ENCODE data around the gene CYP2A6. TPM values are rescaled to one million over a fixed set of nuclear protein-coding genes. Genes with fewer than 3 reads are reported as not detected.
"Not testable (repeated sequence)": the region's sequence is repeated elsewhere in the genome, so short reads cannot be mapped to it uniquely, and the experiment has no call there.

Gene CYP2A6
- total RNA-seq, 1 experiment from 2014 or later = 0.28 TPM

- H3K36me3 Mint-ChIP-seq (ENCODE audit: insufficient read depth in 1 of 3, low read depth in 3 of 3) = no peaks in the 10 kb centered on the region
- Histone ChIP-seq H2BK120ac (ENCODE audit: low read depth, low read length, poor library complexity, severe bottlenecking) (no peak overlapping the region), H3K23me2 (ENCODE audit: insufficient read length, low read depth, low read length, poor library complexity, severe bottlenecking) (no peaks in the 10 kb centered on the region), H2AK5ac (ENCODE audit: insufficient read length, low read length) (no peak overlapping the region), H3K79me2 (ENCODE audit: insufficient read depth, low read length) (no peaks in the 10 kb centered on the region), H3K14ac (ENCODE audit: insufficient read depth, low read length) (no peak overlapping the region), H2BK12ac (ENCODE audit: insufficient read length, low read depth, low read length) (no peak overlapping the region), H4K5ac (ENCODE audit: insufficient read length, low read depth, low read length) (no peak overlapping the region), H3K79me1 (ENCODE audit: insufficient read depth, low read depth, low read length, poor library complexity, severe bottlenecking) (no peaks in the 10 kb centered on the region), H2BK15ac (ENCODE audit: low read depth, low read length) (no peak overlapping the region), H2BK20ac (ENCODE audit: low read depth, low read length, poor library complexity, severe bottlenecking) (no peak overlapping the region), H3K27ac (ENCODE audit: insufficient read length, low read depth, low read length) (no peak overlapping the region), H3K9ac (ENCODE audit: extremely low read depth, insufficient read length, low read length) (no peak overlapping the region), H3K27me3 (ENCODE audit: insufficient read depth, low read length) (no peaks in the 10 kb centered on the region), H2AFZ (ENCODE audit: low read length) (no peak overlapping the region), H3K18ac (ENCODE audit: insufficient read length, low read depth, low read length) (no peak overlapping the region), H3K4me1 (ENCODE audit: insufficient read depth, low read length) (no peaks in the 10 kb centered on the region), H2BK5ac (ENCODE audit: insufficient read length, low read length) (no peak overlapping the region), H3K4me2 (ENCODE audit: insufficient read depth, insufficient read length, low read length) (no peak overlapping the region), H3K56ac (ENCODE audit: insufficient read length, low read depth, low read length) (no peak overlapping the region), H4K20me1 (ENCODE audit: control insufficient read depth, insufficient read depth, insufficient read length) (no peaks in the 10 kb centered on the region), H4K8ac (replicated peaks; ENCODE audit: insufficient read length, low read depth, low read length) (no peak overlapping the region), H3K9me3 (ENCODE audit: control insufficient read depth, low read depth, low read length) (no peaks in the 10 kb centered on the region), H3K4ac (ENCODE audit: low read depth, low read length) (no peak overlapping the region), H4K91ac (ENCODE audit: insufficient read length, low read depth, low read length) (no peak overlapping the region), H3T11ph (ENCODE audit: low read length) (no peak overlapping the region), H3K23ac (ENCODE audit: insufficient read length, low read depth, low read length) (no peak overlapping the region)
- no peak overlapping the region for H3K27ac Mint-ChIP-seq
- no peak overlapping the region for H3K4me3 Mint-ChIP-seq
- WGBS (ENCODE audit: extremely low coverage, insufficient read length, low lambda C conversion rate) = no CpG with 5 or more reads among the region's 5 CpGs
- TF ChIP-seq CTCF (conservative IDR thresholded peaks at IDR 0.05) = peak; percentile 17; the same call in 1 of the 3 replicates
- peaks cover 9% of the 10 kb centered on the region for H3K27me3 Mint-ChIP-seq (ENCODE audit: low read depth)
- no peak for DNase-seq
- H3K9me3 Mint-ChIP-seq = no peaks in the 10 kb centered on the region
- no peaks in the 10 kb centered on the region for H3K4me1 Mint-ChIP-seq
These were observed 7.9 kb upstream of the CYP2A6 start for GRCh38 chr19:40858109-40858508.

- not testable (repeated sequence) for H3K14ac ChIP-seq (ENCODE audit: insufficient read depth, low read length); H2BK120ac ChIP-seq (ENCODE audit: low read depth, low read length, poor library complexity, severe bottlenecking); H3K36me3 Mint-ChIP-seq (ENCODE audit: insufficient read depth in 1 of 3, low read depth in 3 of 3); H2AFZ ChIP-seq (ENCODE audit: low read length); H3K4me1 ChIP-seq (ENCODE audit: insufficient read depth, low read length); H4K5ac ChIP-seq (ENCODE audit: insufficient read length, low read depth, low read length); H4K20me1 ChIP-seq (ENCODE audit: control insufficient read depth, insufficient read depth, insufficient read length); H2BK20ac ChIP-seq (ENCODE audit: low read depth, low read length, poor library complexity, severe bottlenecking); H3K27ac ChIP-seq (ENCODE audit: insufficient read length, low read depth, low read length); H2AK5ac ChIP-seq (ENCODE audit: insufficient read length, low read length); H3K23me2 ChIP-seq (ENCODE audit: insufficient read length, low read depth, low read length, poor library complexity, severe bottlenecking); H3T11ph ChIP-seq (ENCODE audit: low read length); H2BK5ac ChIP-seq (ENCODE audit: insufficient read length, low read length); H3K27ac Mint-ChIP-seq; H3K4me3 Mint-ChIP-seq; H3K18ac ChIP-seq (ENCODE audit: insufficient read length, low read depth, low read length); H3K27me3 ChIP-seq (ENCODE audit: insufficient read depth, low read length); H3K23ac ChIP-seq (ENCODE audit: insufficient read length, low read depth, low read length); DNase-seq; H3K4ac ChIP-seq (ENCODE audit: low read depth, low read length); H3K79me2 ChIP-seq (ENCODE audit: insufficient read depth, low read length); H3K9me3 Mint-ChIP-seq; H3K79me1 ChIP-seq (ENCODE audit: insufficient read depth, low read depth, low read length, poor library complexity, severe bottlenecking); H3K4me2 ChIP-seq (ENCODE audit: insufficient read depth, insufficient read length, low read length); H3K9me3 ChIP-seq (ENCODE audit: control insufficient read depth, low read depth, low read length); H4K8ac ChIP-seq (replicated peaks; ENCODE audit: insufficient read length, low read depth, low read length); H3K56ac ChIP-seq (ENCODE audit: insufficient read length, low read depth, low read length); H3K9ac ChIP-seq (ENCODE audit: extremely low read depth, insufficient read length, low read length); H2BK15ac ChIP-seq (ENCODE audit: low read depth, low read length); H4K91ac ChIP-seq (ENCODE audit: insufficient read length, low read depth, low read length); H2BK12ac ChIP-seq (ENCODE audit: insufficient read length, low read depth, low read length)
- peaks cover 49% of the 10 kb centered on the region for H3K27me3 Mint-ChIP-seq (ENCODE audit: low read depth)
- peaks cover 5 to 14% of the 10 kb centered on the region in 2 experiments for H3K4me1 Mint-ChIP-seq
- no CpG with 5 or more reads among the region's 3 CpGs for WGBS (ENCODE audit: extremely low coverage, insufficient read length, low lambda C conversion rate)
These were observed 2.4 kb upstream of the CYP2A6 start for GRCh38 chr19:40852467-40853152.
